ENCODE results near the gene CPXM2. TPM values are rescaled to one million over a fixed set of nuclear protein-coding genes. Genes with fewer than 3 reads are reported as not detected.

CPXM2 gene
- total and polyA plus RNA-seq, 2 donors: 5.8 to 6.9 TPM

DNA sequence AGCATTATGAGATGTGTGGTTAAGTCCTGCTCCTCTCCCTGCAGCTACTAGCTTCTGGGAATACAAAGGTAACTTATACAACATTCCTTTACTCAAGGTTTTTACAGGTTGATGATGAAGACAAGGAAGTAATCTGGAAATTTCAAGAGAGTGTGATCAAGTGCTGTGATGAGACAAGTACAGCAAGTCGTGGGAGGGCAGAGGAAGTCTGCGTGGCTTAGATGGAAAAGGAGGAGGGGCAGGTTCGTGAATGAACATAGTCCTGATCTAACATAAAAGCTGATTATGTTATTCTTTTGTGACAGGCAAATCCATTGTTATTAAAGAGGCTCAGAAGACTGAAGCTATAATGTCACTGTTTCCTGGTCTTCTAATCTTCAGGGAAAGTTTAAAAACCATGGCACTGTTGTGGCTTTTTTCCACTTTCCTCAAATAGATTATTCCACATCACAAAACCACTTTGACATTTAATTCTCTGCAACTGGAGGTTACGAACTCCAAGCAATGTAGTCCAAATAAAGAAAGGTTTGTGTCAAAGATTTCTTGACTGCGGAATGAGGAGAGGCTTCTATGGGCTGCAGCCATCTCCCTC lies 84.1 kb downstream of the CPXM2 start:
- no peaks in the 10 kb centered on the region for H3K36me3 ChIP-seq (ENCODE audit: control insufficient read depth in 2 of 2, insufficient read depth in 2 of 2, low read length in 1 of 2)
- no peak for DNase-seq (ENCODE audit: low read depth in 6 of 9, low spot score in 9 of 9)
- 32% methylated on average over 5 of the region's 5 CpGs for WGBS
- no peak overlapping the region for H3K4me3 ChIP-seq (ENCODE audit: low read length in 2 of 2)
- H3K4me1 ChIP-seq (ENCODE audit: control insufficient read depth in 2 of 2, insufficient read depth in 2 of 2, low read length in 2 of 2): no peaks in the 10 kb centered on the region
- H3K27ac ChIP-seq (ENCODE audit: low read depth in 1 of 2, low read length in 1 of 2): no peak overlapping the region
- H3K9me3 ChIP-seq (ENCODE audit: control insufficient read depth in 2 of 2, insufficient read depth in 1 of 2, low read length in 1 of 2): no peaks in the 10 kb centered on the region
- H3K27me3 ChIP-seq (ENCODE audit: control insufficient read depth in 2 of 2, insufficient read depth in 1 of 2, low read length in 1 of 2): no peaks in the 10 kb centered on the region

DNA sequence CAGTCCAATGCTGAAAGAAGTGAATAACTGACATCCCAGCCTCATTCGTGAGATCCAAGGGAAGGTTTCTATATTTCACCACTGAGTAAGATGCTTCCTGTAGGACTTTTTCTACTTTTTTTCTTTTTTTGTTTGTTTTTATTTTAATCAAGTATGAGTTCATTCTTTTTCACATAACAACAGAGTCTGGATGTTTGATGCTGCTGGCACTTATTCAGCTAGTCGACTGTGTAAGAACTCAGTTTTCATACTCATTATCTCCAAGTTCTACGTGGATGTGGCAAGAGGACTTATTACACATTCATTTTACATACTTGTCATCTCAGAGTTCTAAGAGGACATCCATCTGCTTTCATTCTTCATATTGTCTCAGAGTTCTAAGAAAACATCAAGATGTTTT lies 86.9 kb downstream of the CPXM2 start:
- no peak overlapping the region for H3K27ac ChIP-seq (ENCODE audit: low read depth in 1 of 2, low read length in 1 of 2)
- H3K9me3 ChIP-seq (ENCODE audit: control insufficient read depth in 2 of 2, insufficient read depth in 1 of 2, low read length in 1 of 2): no peaks in the 10 kb centered on the region
- H3K4me1 ChIP-seq (ENCODE audit: control insufficient read depth in 2 of 2, insufficient read depth in 2 of 2, low read length in 2 of 2): no peaks in the 10 kb centered on the region
- H3K27me3 ChIP-seq (ENCODE audit: control insufficient read depth in 2 of 2, insufficient read depth in 1 of 2, low read length in 1 of 2): peaks cover 0 to 6% of the 10 kb centered on the region in 2 donors
- DNase-seq (ENCODE audit: low read depth in 6 of 9, low spot score in 9 of 9): no peak
- H3K4me3 ChIP-seq (ENCODE audit: low read length in 2 of 2): no peak overlapping the region
- 86% methylated on average over 3 of the region's 3 CpGs for WGBS
- no peaks in the 10 kb centered on the region for H3K36me3 ChIP-seq (ENCODE audit: control insufficient read depth in 2 of 2, insufficient read depth in 2 of 2, low read length in 1 of 2)

DNA sequence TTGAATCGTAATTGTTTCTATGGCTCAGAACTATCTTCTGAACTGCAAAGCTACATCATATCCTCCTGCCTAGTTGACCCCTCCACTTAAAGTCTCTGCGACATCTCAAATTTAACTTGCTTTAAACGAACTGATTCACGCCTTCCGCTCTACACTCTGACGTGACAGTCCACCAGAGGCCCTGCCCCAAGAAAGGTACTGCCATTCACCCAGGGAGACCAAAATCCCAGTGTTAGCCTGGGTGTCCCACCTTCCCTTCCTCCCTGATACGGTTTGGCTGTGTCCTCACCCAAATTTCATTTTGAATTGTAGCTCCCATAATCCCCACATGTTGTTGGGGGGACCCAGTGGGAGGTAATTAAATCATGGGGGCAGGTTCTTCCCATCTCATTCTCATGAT lies 90.8 kb downstream of the CPXM2 start:
- Histone ChIP-seq H3K9me3 (ENCODE audit: control insufficient read depth in 2 of 2, insufficient read depth in 1 of 2, low read length in 1 of 2) (no peaks in the 10 kb centered on the region), H3K4me1 (ENCODE audit: control insufficient read depth in 2 of 2, insufficient read depth in 2 of 2, low read length in 2 of 2) (no peaks in the 10 kb centered on the region), H3K27ac (ENCODE audit: low read depth in 1 of 2, low read length in 1 of 2) (no peak overlapping the region), H3K4me3 (ENCODE audit: low read length in 2 of 2) (no peak overlapping the region), H3K36me3 (ENCODE audit: control insufficient read depth in 2 of 2, insufficient read depth in 2 of 2, low read length in 1 of 2) (no peaks in the 10 kb centered on the region), H3K27me3 (ENCODE audit: control insufficient read depth in 2 of 2, insufficient read depth in 1 of 2, low read length in 1 of 2) (peaks cover 0 to 6% of the 10 kb centered on the region in 2 donors)
- 78% methylated on average over 7 of the region's 7 CpGs for WGBS
- DNase-seq (ENCODE audit: low read depth in 6 of 9, low spot score in 9 of 9): no peak

DNA sequence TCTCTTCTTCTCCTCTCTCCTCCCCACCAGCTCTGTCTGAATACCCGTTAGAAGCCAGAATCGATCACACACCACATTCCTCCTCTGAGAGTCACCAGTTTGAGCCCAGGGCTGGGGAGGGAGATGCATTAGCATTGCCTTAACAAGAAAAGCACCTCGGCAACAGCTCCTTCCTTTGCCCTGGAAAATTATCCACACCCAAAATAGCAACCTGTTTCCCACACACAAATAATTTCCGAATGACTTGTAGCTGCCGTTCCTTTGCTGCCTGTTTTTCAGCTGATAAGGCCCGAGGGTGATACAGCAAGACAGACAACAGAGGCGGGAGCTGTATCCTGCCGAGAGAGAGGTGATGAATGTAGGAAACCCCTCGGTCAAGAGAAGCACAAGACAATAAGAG lies 91.3 kb downstream of the CPXM2 start:
- Histone ChIP-seq H3K27me3 (ENCODE audit: control insufficient read depth in 2 of 2, insufficient read depth in 1 of 2, low read length in 1 of 2) (peaks cover 0 to 6% of the 10 kb centered on the region in 2 donors), H3K9me3 (ENCODE audit: control insufficient read depth in 2 of 2, insufficient read depth in 1 of 2, low read length in 1 of 2) (no peaks in the 10 kb centered on the region), H3K4me1 (ENCODE audit: control insufficient read depth in 2 of 2, insufficient read depth in 2 of 2, low read length in 2 of 2) (no peaks in the 10 kb centered on the region), H3K4me3 (ENCODE audit: low read length in 2 of 2) (no peak overlapping the region), H3K36me3 (ENCODE audit: control insufficient read depth in 2 of 2, insufficient read depth in 2 of 2, low read length in 1 of 2) (no peaks in the 10 kb centered on the region), H3K27ac (ENCODE audit: low read depth in 1 of 2, low read length in 1 of 2) (no peak overlapping the region)
- WGBS: 6% methylated on average over 9 of the region's 9 CpGs
- no peak for DNase-seq (ENCODE audit: low read depth in 6 of 9, low spot score in 9 of 9)

DNA sequence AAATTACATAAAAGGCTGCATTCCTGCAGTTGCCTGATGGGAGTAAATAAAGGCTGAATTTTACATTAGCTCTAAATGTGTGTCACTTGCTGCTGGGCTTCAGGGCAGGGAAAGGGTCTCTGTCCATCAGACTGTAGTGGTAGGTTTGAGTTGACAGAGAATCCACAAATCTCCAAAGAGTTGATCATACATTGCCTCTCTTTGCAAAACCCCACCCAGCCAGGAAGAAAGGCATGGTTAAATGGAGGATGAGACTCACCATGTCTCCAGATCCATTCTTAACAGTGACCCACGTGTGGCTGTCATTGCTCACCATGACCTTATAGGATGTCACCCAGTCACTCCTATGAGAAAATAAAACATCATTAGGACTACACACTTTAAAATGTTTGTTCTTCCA lies 92.8 kb downstream of the CPXM2 start:
- WGBS: 90% methylated on average over 1 of the region's 1 CpG
- no peak for DNase-seq (ENCODE audit: low read depth in 6 of 9, low spot score in 9 of 9)
- Histone ChIP-seq H3K4me3 (ENCODE audit: low read length in 2 of 2) (no peak overlapping the region), H3K9me3 (ENCODE audit: control insufficient read depth in 2 of 2, insufficient read depth in 1 of 2, low read length in 1 of 2) (no peaks in the 10 kb centered on the region), H3K36me3 (ENCODE audit: control insufficient read depth in 2 of 2, insufficient read depth in 2 of 2, low read length in 1 of 2) (no peaks in the 10 kb centered on the region), H3K4me1 (ENCODE audit: control insufficient read depth in 2 of 2, insufficient read depth in 2 of 2, low read length in 2 of 2) (no peaks in the 10 kb centered on the region), H3K27ac (ENCODE audit: low read depth in 1 of 2, low read length in 1 of 2) (no peak overlapping the region), H3K27me3 (ENCODE audit: control insufficient read depth in 2 of 2, insufficient read depth in 1 of 2, low read length in 1 of 2) (peaks cover 0 to 6% of the 10 kb centered on the region in 2 donors)

DNA sequence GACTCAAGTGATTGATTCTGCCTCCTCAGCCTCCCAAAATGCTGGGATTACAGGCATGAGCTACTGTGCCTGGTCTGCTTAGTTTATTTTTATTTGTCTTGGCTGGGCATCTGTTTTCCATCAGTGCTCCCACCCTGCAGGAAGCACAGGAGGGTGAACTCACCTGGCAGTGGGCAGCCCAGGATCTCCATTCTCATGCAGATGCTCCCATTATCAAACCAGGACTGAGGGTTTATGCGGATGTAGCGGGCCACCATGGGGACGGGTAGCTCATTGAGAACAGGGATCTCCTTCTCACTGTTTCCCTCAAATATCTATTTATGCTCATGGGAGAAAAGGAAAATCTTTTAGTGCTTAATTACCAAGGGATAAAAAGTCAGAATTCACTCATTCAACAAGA lies 93.8 kb downstream of the CPXM2 start:
- H3K36me3 ChIP-seq (ENCODE audit: control insufficient read depth in 2 of 2, insufficient read depth in 2 of 2, low read length in 1 of 2): no peaks in the 10 kb centered on the region
- WGBS: 90% methylated on average over 3 of the region's 3 CpGs
- no peak for DNase-seq (ENCODE audit: low read depth in 6 of 9, low spot score in 9 of 9)
- no peaks in the 10 kb centered on the region for H3K4me1 ChIP-seq (ENCODE audit: control insufficient read depth in 2 of 2, insufficient read depth in 2 of 2, low read length in 2 of 2)
- H3K27ac ChIP-seq (ENCODE audit: low read depth in 1 of 2, low read length in 1 of 2): no peak overlapping the region
- H3K4me3 ChIP-seq (ENCODE audit: low read length in 2 of 2): no peak overlapping the region
- H3K9me3 ChIP-seq (ENCODE audit: control insufficient read depth in 2 of 2, insufficient read depth in 1 of 2, low read length in 1 of 2): no peaks in the 10 kb centered on the region
- H3K27me3 ChIP-seq (ENCODE audit: control insufficient read depth in 2 of 2, insufficient read depth in 1 of 2, low read length in 1 of 2): peaks cover 0 to 6% of the 10 kb centered on the region in 2 donors

DNA sequence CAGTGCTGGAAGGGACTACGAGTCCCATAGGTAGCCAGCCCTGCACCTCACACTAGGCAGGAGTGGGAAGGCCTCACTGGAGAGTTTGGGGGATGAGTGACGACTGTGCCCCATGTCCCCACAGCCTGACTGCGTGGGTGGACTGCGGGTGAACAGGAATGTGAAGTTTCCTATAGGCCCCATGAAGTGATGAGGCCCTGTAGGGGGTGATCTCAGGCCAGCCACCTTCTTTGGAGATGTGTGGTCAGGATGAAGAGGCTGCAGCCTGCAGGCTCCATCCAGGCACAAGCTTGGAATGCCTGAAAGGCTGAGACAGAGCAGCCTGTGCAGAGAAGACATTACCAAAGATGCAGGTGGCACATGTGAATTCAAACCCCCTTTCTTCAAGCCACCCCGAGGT lies 94.9 kb downstream of the CPXM2 start:
- Histone ChIP-seq H3K36me3 (ENCODE audit: control insufficient read depth in 2 of 2, insufficient read depth in 2 of 2, low read length in 1 of 2) (no peaks in the 10 kb centered on the region), H3K27me3 (ENCODE audit: control insufficient read depth in 2 of 2, insufficient read depth in 1 of 2, low read length in 1 of 2) (peaks cover 0 to 6% of the 10 kb centered on the region in 2 donors), H3K27ac (ENCODE audit: low read depth in 1 of 2, low read length in 1 of 2) (no peak overlapping the region), H3K4me1 (ENCODE audit: control insufficient read depth in 2 of 2, insufficient read depth in 2 of 2, low read length in 2 of 2) (no peaks in the 10 kb centered on the region), H3K9me3 (ENCODE audit: control insufficient read depth in 2 of 2, insufficient read depth in 1 of 2, low read length in 1 of 2) (no peaks in the 10 kb centered on the region), H3K4me3 (ENCODE audit: low read length in 2 of 2) (no peak overlapping the region)
- DNase-seq (ENCODE audit: low read depth in 6 of 9, low spot score in 9 of 9): no peak
- WGBS: 91% methylated on average over 5 of the region's 5 CpGs

DNA sequence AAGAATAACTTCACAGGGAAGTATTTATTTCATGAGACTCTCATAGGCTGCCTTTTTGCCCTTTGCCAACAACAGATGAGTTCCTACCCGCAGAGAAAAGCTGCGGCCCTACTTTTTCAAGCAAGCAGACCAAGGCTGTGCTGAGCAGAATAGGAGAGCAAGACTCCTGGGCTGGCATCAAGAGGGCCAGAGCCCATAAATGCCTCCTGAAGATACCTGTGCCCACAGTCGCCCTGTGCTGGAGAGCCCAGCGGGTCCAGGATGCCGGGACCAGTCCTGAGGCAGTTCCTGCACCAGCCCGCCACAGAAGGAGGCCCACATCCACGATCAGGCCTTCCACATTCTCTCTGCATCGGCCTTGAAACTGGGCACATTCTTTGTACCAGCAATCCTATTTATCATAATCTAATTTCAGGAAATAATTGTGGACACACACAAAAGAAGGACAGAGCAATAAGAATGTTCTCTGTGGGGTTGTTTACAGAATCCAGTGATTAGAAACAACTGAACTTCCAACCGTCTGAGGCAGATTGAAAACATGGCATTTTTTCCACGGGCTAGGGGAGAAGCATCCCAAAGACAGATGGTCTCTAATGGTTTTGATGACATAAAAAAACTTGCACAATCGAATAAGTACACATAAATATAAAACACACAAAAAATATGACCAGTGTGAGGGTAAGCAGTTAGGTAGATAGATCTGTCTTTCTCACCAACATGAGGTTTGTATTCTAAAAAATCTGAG lies 95.6 kb downstream of the CPXM2 start:
- WGBS: 92% methylated on average over 11 of the region's 11 CpGs
- DNase-seq (ENCODE audit: low read depth in 6 of 9, low spot score in 9 of 9): no peak
- no peaks in the 10 kb centered on the region for H3K4me1 ChIP-seq (ENCODE audit: control insufficient read depth in 2 of 2, insufficient read depth in 2 of 2, low read length in 2 of 2)

DNA sequence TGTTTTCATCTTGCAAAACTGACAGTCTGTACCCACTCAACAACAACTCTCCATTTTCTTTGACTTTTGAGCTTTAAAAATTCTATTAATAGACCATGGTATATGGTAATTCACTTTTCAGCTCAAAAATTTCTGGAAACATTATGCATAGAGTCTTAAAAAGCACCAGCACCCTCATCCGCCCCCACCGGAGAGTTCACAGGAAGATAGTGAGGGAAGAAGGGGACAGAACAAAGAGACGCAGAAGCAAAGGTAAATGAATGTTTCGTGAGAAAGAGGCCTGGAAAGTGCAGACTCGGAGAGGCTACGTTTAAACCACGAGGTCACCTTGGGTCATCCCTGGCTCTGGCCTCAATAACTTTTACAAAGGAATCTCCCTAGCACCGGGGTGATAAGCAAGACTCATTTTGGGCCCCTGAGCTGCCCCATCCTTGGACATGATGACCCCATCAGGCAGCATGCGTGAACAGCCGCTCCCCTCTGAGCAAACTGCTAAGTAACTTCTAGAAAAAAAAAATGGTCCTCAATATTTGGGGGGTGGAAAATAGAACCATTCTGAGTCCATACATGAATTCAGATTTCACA lies 96.3 kb downstream of the CPXM2 start:
- H3K36me3 ChIP-seq (ENCODE audit: control insufficient read depth in 2 of 2, insufficient read depth in 2 of 2, low read length in 1 of 2): no peaks in the 10 kb centered on the region
- no peak for DNase-seq (ENCODE audit: low read depth in 6 of 9, low spot score in 9 of 9)
- peaks cover 0 to 2% of the 10 kb centered on the region in 2 donors for H3K27me3 ChIP-seq (ENCODE audit: control insufficient read depth in 2 of 2, insufficient read depth in 1 of 2, low read length in 1 of 2)
- no peak overlapping the region for H3K27ac ChIP-seq (ENCODE audit: low read depth in 1 of 2, low read length in 1 of 2)
- no peaks in the 10 kb centered on the region for H3K9me3 ChIP-seq (ENCODE audit: control insufficient read depth in 2 of 2, insufficient read depth in 1 of 2, low read length in 1 of 2)
- WGBS: 89% methylated on average over 10 of the region's 10 CpGs
- no peak overlapping the region for H3K4me3 ChIP-seq (ENCODE audit: low read length in 2 of 2)
- no peaks in the 10 kb centered on the region for H3K4me1 ChIP-seq (ENCODE audit: control insufficient read depth in 2 of 2, insufficient read depth in 2 of 2, low read length in 2 of 2)

More for the DNA sequence above, 95.6 kb downstream of the CPXM2 start:
- Histone ChIP-seq H3K27ac (ENCODE audit: low read depth in 1 of 2, low read length in 1 of 2) (no peak overlapping the region), H3K4me3 (ENCODE audit: low read length in 2 of 2) (no peak overlapping the region), H3K36me3 (ENCODE audit: control insufficient read depth in 2 of 2, insufficient read depth in 2 of 2, low read length in 1 of 2) (no peaks in the 10 kb centered on the region), H3K9me3 (ENCODE audit: control insufficient read depth in 2 of 2, insufficient read depth in 1 of 2, low read length in 1 of 2) (no peaks in the 10 kb centered on the region), H3K27me3 (ENCODE audit: control insufficient read depth in 2 of 2, insufficient read depth in 1 of 2, low read length in 1 of 2) (peaks cover 0 to 6% of the 10 kb centered on the region in 2 donors)
